HepG2 (cell line): ENCODE results near the gene PLOD3. TPM values are rescaled to one million over a fixed set of nuclear protein-coding genes. Genes with fewer than 3 reads are reported as not detected.

Experiments
- CAMTA2 ChIP-seq: sonication (generic); formaldehyde crosslinking; IDR thresholded peaks from 2 replicates; pipeline ENCODE4 v1.4.0; 2020; ENCODE audit warnings: mild to moderate bottlenecking, missing genetic modification reagents, borderline replicate concordance
- E2F1 ChIP-seq: sonication (generic); formaldehyde crosslinking; IDR thresholded peaks from 2 replicates; pipeline ENCODE4 v1.5.0; 2020; ENCODE audit warnings: missing genetic modification reagents
- EHMT2 ChIP-seq: fragments of 200-600 bp; sonication (generic); IDR thresholded peaks from 2 replicates; pipeline ENCODE4 v1.7.0; 2017; ENCODE audit warnings: antibody characterized with exemption, low read depth, low read length, borderline replicate concordance
- ETV5 ChIP-seq: IDR thresholded peaks from 2 replicates; pipeline ENCODE4 v1.6.1; 2018; ENCODE audit warnings: missing biosample characterization, missing genetic modification reagents, inconsistent platforms, borderline replicate concordance
- HOXA3 ChIP-seq: sonication (generic); formaldehyde crosslinking; IDR thresholded peaks from 2 replicates; pipeline ENCODE4 v1.5.0; 2020; ENCODE audit warnings: missing genetic modification reagents
- IKZF1 ChIP-seq: fragments of 450-650 bp; IDR thresholded peaks from 2 replicates; pipeline ENCODE4 v1.7.1; 2016
- JUN ChIP-seq: sonication (generic); formaldehyde crosslinking; IDR thresholded peaks from 2 replicates; pipeline ENCODE4 v1.4.0; 2020; ENCODE audit warnings: mild to moderate bottlenecking, missing genetic modification reagents
- MIXL1 ChIP-seq: IDR thresholded peaks from 2 replicates; pipeline ENCODE4 v1.6.1; 2016
- MXD4 ChIP-seq: IDR thresholded peaks from 2 replicates; pipeline ENCODE4 v1.6.1; 2016; ENCODE audit warnings: mild to moderate bottlenecking, missing biosample characterization, missing genetic modification reagents
- NRL ChIP-seq: sonication (generic); formaldehyde crosslinking; IDR thresholded peaks from 2 replicates; pipeline ENCODE4 v1.5.0; 2020; ENCODE audit warnings: missing genetic modification reagents, mild to moderate bottlenecking, moderate library complexity, borderline replicate concordance
- RXRB ChIP-seq: IDR thresholded peaks from 2 replicates; pipeline ENCODE4 v1.6.1; 2016; ENCODE audit warnings: borderline replicate concordance, missing genetic modification reagents, missing compliant biosample characterization
- SETDB1 ChIP-seq: sonication (generic); formaldehyde crosslinking; IDR thresholded peaks from 2 replicates; pipeline ENCODE4 v1.5.1; 2020; ENCODE audit warnings: missing genetic modification reagents, mild to moderate bottlenecking, borderline replicate concordance
- SP4 ChIP-seq: sonication (generic); formaldehyde crosslinking; IDR thresholded peaks from 2 replicates; pipeline ENCODE4 v1.8.1; 2023; ENCODE audit warnings: mild to moderate bottlenecking, missing genetic modification reagents
- SRF ChIP-seq: IDR thresholded peaks from 2 replicates; pipeline ENCODE4 v1.6.1; 2011; ENCODE audit warnings: mild to moderate bottlenecking, low read depth, low read length, moderate library complexity
- SSRP1 ChIP-seq: IDR thresholded peaks from 2 replicates; pipeline ENCODE4 v1.6.1; 2016; ENCODE audit warnings: control low read depth
- TBL1XR1 ChIP-seq: fragments of 150-350 bp; IDR thresholded peaks from 2 replicates; pipeline ENCODE4 v1.6.1; 2014; ENCODE audit warnings: borderline replicate concordance, low read length; ENCODE audit not compliant: partially characterized antibody
- TRAFD1 ChIP-seq: sonication (generic); formaldehyde crosslinking; IDR thresholded peaks from 2 replicates; pipeline ENCODE4 v1.5.1; 2020; ENCODE audit warnings: missing genetic modification reagents, mild to moderate bottlenecking, borderline replicate concordance
- ZBTB25 ChIP-seq: IDR thresholded peaks from 2 replicates; pipeline ENCODE4 v1.6.1; 2018; ENCODE audit warnings: missing genetic modification reagents
- ZC3H13 ChIP-seq: sonication (generic); formaldehyde crosslinking; IDR thresholded peaks from 2 replicates; pipeline ENCODE4 v1.8.1; 2023; ENCODE audit warnings: mild to moderate bottlenecking, missing genetic modification reagents, moderate library complexity
- ZFP62 ChIP-seq: sonication (generic); formaldehyde crosslinking; IDR thresholded peaks from 2 replicates; pipeline ENCODE4 v1.4.0; 2020; ENCODE audit warnings: missing genetic modification reagents
- ZFY ChIP-seq: sonication (generic); formaldehyde crosslinking; IDR thresholded peaks from 2 replicates; pipeline ENCODE4 v1.4.0; 2020; ENCODE audit warnings: missing genetic modification reagents
- ZFYVE20 ChIP-seq: sonication (generic); formaldehyde crosslinking; IDR thresholded peaks from 2 replicates; pipeline ENCODE4 v1.8.0; 2023; ENCODE audit warnings: low read depth, mild to moderate bottlenecking, moderate library complexity, missing genetic modification reagents, borderline replicate concordance
- ZNF260 ChIP-seq: sonication (generic); formaldehyde crosslinking; IDR thresholded peaks from 2 replicates; pipeline ENCODE4 v1.4.0; 2020; ENCODE audit warnings: missing genetic modification reagents, low read depth, mild to moderate bottlenecking, borderline replicate concordance
- ZNF33A ChIP-seq: sonication (generic); formaldehyde crosslinking; IDR thresholded peaks from 2 replicates; pipeline ENCODE4 v1.5.1; 2020; ENCODE audit warnings: missing genetic modification reagents, mild to moderate bottlenecking, moderate library complexity, borderline replicate concordance
- ZNF589 ChIP-seq: sonication (generic); formaldehyde crosslinking; conservative IDR thresholded peaks from 2 replicates; pipeline ENCODE4 v1.8.0; 2022; ENCODE audit warnings: mild to moderate bottlenecking, moderate library complexity, missing genetic modification reagents
- ZNF747 ChIP-seq: sonication (generic); formaldehyde crosslinking; IDR thresholded peaks from 2 replicates; pipeline ENCODE4 v1.8.1; 2023; ENCODE audit warnings: missing genetic modification reagents, mild to moderate bottlenecking, borderline replicate concordance
- polyA plus RNA-seq, 8 experiments: library from polyadenylated mRNA; depleted of rRNA in 3 of 8; stranded (reverse) in 7 of 8; unstranded in 1 of 8; fragments of >200 nt; fragmentation: Illumina TruSeq in 4 of 8; extraction: Trizol in 4 of 8; gene quantifications; 2 replicates each; pipeline versions ENCODE4 v1.2.1 to v1.2.3, GENCODE V29; 2011 to 2016; ENCODE audit warnings: low read depth in 4 of 8, missing spikeins in 1 of 8, mixed read lengths in 1 of 8; ENCODE audit not compliant: insufficient read depth in 1 of 8
- total RNA-seq, 5 experiments: library from RNA; depleted of rRNA; stranded (reverse); fragments of >200 nt; fragmentation: Illumina TruSeq; extraction: Trizol; gene quantifications; 2 replicates each; pipeline ENCODE4 v1.2.3, GENCODE V29; 2016; ENCODE audit warnings: low read depth in 1 of 5

The PLOD3 gene
- total and polyA plus RNA-seq, 2 of the 13 experiments (the other 11 are each of a cell fraction or from before 2014, with no cell fraction given), result 65.8 to 67.4 TPM

GRCh38 chr7:101200862-101201599, 16.4 kb downstream of the PLOD3 start, which contains the start of gene MOGAT3 (continued):
- no peak for TF ChIP-seq CAMTA2 (CRISPR knock-in tag)
- no peak for TF ChIP-seq EHMT2
- TF ChIP-seq ZNF747 (CRISPR knock-in tag), result peak; percentile 92
- no peak; the same call in 1 of the 2 replicates for TF ChIP-seq MIXL1 (CRISPR knock-in tag)
- TF ChIP-seq MXD4 (CRISPR knock-in tag), result no peak
- no peak for TF ChIP-seq ZFYVE20
- TF ChIP-seq ZBTB25 (CRISPR knock-in tag), result peak; percentile 60; the same call in 1 of the 2 replicates
- TF ChIP-seq RXRB (CRISPR knock-in tag), result peak; percentile 89
- TF ChIP-seq ETV5, result peak; percentile 95
- no peak for TF ChIP-seq ZFP62 (CRISPR knock-in tag)
- TF ChIP-seq IKZF1, result no peak
- TF ChIP-seq E2F1 (CRISPR knock-in tag), result no peak
- no peak for TF ChIP-seq TRAFD1 (CRISPR knock-in tag)
- peak; percentile 43; the same call in 1 of the 2 replicates for TF ChIP-seq ZFY (CRISPR knock-in tag)
- peak; percentile 81 for TF ChIP-seq HOXA3 (CRISPR knock-in tag)
- TF ChIP-seq SSRP1 (CRISPR knock-in tag), result no peak
- no peak for TF ChIP-seq SP4 (CRISPR knock-in tag)
- peak; percentile 71; the same call in 1 of the 2 replicates for TF ChIP-seq NRL
- no peak for TF ChIP-seq ZNF589 (CRISPR knock-in tag)
- TF ChIP-seq JUN (CRISPR knock-in tag), result peak; percentile 71; the same call in 1 of the 2 replicates
- peak; percentile 86 for TF ChIP-seq ZC3H13 (CRISPR knock-in tag)
- no peak for TF ChIP-seq SETDB1 (CRISPR knock-in tag)
- no peak for TF ChIP-seq SRF
- peak; percentile 69 for TF ChIP-seq TBL1XR1
- 0 out of 2 replicates have a peak, but pooled peaks have one; percentile 82 for TF ChIP-seq ZNF33A
- TF ChIP-seq ZNF260 (CRISPR knock-in tag), result no peak
